ENCODE results near the gene SYT2.
"Not testable (repeated sequence)": the region's sequence is repeated elsewhere in the genome, so short reads cannot be mapped to it uniquely, and the experiment has no call there.

- TF ChIP-seq SNAI2 (CRISPR knock-in tag; IDR thresholded peaks at IDR 0.05); ISL1 (CRISPR knock-in tag; IDR thresholded peaks at IDR 0.05); OSR1 (CRISPR knock-in tag; IDR thresholded peaks at IDR 0.05); ZFP3 (CRISPR knock-in tag; IDR thresholded peaks at IDR 0.05); CSRNP3 (CRISPR knock-in tag; IDR thresholded peaks at IDR 0.05); PATZ1 (CRISPR knock-in tag; IDR thresholded peaks at IDR 0.05; ENCODE audit: borderline replicate concordance); GLIS3 (CRISPR knock-in tag; IDR thresholded peaks at IDR 0.05); POU6F1 (CRISPR knock-in tag; IDR thresholded peaks at IDR 0.05; ENCODE audit: borderline replicate concordance, low read depth): not testable (repeated sequence)
Measured at GRCh38 chr1:202553078-202553477, 157.2 kb downstream of the SYT2 start.

All from SK-N-SH treated with all-trans-retinoic acid at 6 μM for 48 hours (cell line).